ENCODE data around the gene THSD4. TPM values are rescaled to one million over a fixed set of nuclear protein-coding genes. Genes with fewer than 3 reads are reported as not detected.
A peak's percentile ranks its signal among the peaks of the same experiment; 100 is the strongest.

Gene THSD4
- total and polyA plus RNA-seq, 5 donors from 2014 or later = not detected

- Mint-ChIP-seq H3K9me3 (peaks cover 0 to 4% (median 2%) of the 10 kb centered on the region in 7 donors), H3K27ac (peak overlapping the region in 1 of 3 donors; percentile 10), H3K4me3 (no peak overlapping the region), H3K4me1 (no peaks in the 10 kb centered on the region), H3K27me3 (peaks cover 19% of the 10 kb centered on the region), H3K36me3 (no peaks in the 10 kb centered on the region)
- Histone ChIP-seq H3K36me3 (ENCODE audit: control insufficient read depth, insufficient read depth, low read length) (no peaks in the 10 kb centered on the region), H3K4me3 (ENCODE audit: low read depth, low read length) (no peak overlapping the region), H3K9me3 (ENCODE audit: control insufficient read depth in 2 of 2, low read length in 2 of 2) (no peaks in the 10 kb centered on the region), H3K27me3 (ENCODE audit: control insufficient read depth, insufficient read depth, low read length) (no peaks in the 10 kb centered on the region), H3K4me1 (ENCODE audit: control insufficient read depth, insufficient read depth, low read length, poor library complexity, severe bottlenecking) (no peaks in the 10 kb centered on the region), H3K27ac (ENCODE audit: insufficient read depth, low read length, poor library complexity, severe bottlenecking) (no peak overlapping the region)
- ATAC-seq (ENCODE audit: low read depth in 2 of 2) (no peak), DNase-seq (no peak)
These were observed 484.3 kb downstream of the THSD4 start for GRCh38 chr15:71599418-71600151.

- Histone ChIP-seq H3K36me3 (ENCODE audit: control insufficient read depth, insufficient read depth, low read length) (no peaks in the 10 kb centered on the region), H3K27ac (ENCODE audit: insufficient read depth, low read length, poor library complexity, severe bottlenecking) (no peak overlapping the region), H3K4me3 (ENCODE audit: low read depth, low read length) (no peak overlapping the region), H3K9me3 (ENCODE audit: control insufficient read depth in 2 of 2, low read length in 2 of 2) (no peaks in the 10 kb centered on the region), H3K4me1 (ENCODE audit: control insufficient read depth, insufficient read depth, low read length, poor library complexity, severe bottlenecking) (no peaks in the 10 kb centered on the region), H3K27me3 (ENCODE audit: control insufficient read depth, insufficient read depth, low read length) (no peaks in the 10 kb centered on the region)
- DNase-seq (no peak), ATAC-seq (ENCODE audit: low read depth in 2 of 2) (no peak)
- Mint-ChIP-seq H3K9me3 (peaks cover 0 to 4% (median 2%) of the 10 kb centered on the region in 7 donors), H3K36me3 (no peaks in the 10 kb centered on the region), H3K27me3 (peaks cover 20% of the 10 kb centered on the region), H3K4me3 (no peak overlapping the region), H3K4me1 (no peaks in the 10 kb centered on the region), H3K27ac (peak overlapping the region in 1 of 3 donors; percentile 21)
These were observed 485.0 kb downstream of the THSD4 start for GRCh38 chr15:71600237-71600636.

- Mint-ChIP-seq H3K36me3 (no peaks in the 10 kb centered on the region), H3K9me3 (peaks cover 0 to 6% (median 2%) of the 10 kb centered on the region in 7 donors), H3K4me1 (no peaks in the 10 kb centered on the region), H3K27me3 (peaks cover 21% of the 10 kb centered on the region), H3K4me3 (no peak overlapping the region), H3K27ac (no peak overlapping the region)
- DNase-seq (no peak), ATAC-seq (ENCODE audit: low read depth in 2 of 2) (no peak)
- no peak overlapping the region for H3K27ac ChIP-seq (ENCODE audit: insufficient read depth, low read length, poor library complexity, severe bottlenecking)
- H3K4me1 ChIP-seq (ENCODE audit: control insufficient read depth, insufficient read depth, low read length, poor library complexity, severe bottlenecking) = no peaks in the 10 kb centered on the region
- no peaks in the 10 kb centered on the region for H3K36me3 ChIP-seq (ENCODE audit: control insufficient read depth, insufficient read depth, low read length)
- H3K27me3 ChIP-seq (ENCODE audit: control insufficient read depth, insufficient read depth, low read length) = no peaks in the 10 kb centered on the region
- H3K4me3 ChIP-seq (ENCODE audit: low read depth, low read length) = no peak overlapping the region
- H3K9me3 ChIP-seq (ENCODE audit: control insufficient read depth in 2 of 2, low read length in 2 of 2) = no peaks in the 10 kb centered on the region
These were observed 486.0 kb downstream of the THSD4 start for GRCh38 chr15:71601038-71601834.

GRCh38 chr15:71603379-71603778 is 488.1 kb downstream of the THSD4 start:
- no peaks in the 10 kb centered on the region for H3K36me3 ChIP-seq (ENCODE audit: control insufficient read depth, insufficient read depth, low read length)
- H3K27me3 Mint-ChIP-seq = peaks cover 13% of the 10 kb centered on the region
- H3K27ac Mint-ChIP-seq = no peak overlapping the region
- no peak for ATAC-seq (ENCODE audit: low read depth in 2 of 2)
- no peak overlapping the region for H3K4me3 ChIP-seq (ENCODE audit: low read depth, low read length)
- no peak overlapping the region for H3K4me3 Mint-ChIP-seq
- no peaks in the 10 kb centered on the region for H3K36me3 Mint-ChIP-seq
- peaks cover 0 to 6% (median 2%) of the 10 kb centered on the region in 7 donors for H3K9me3 Mint-ChIP-seq
- H3K27ac ChIP-seq (ENCODE audit: insufficient read depth, low read length, poor library complexity, severe bottlenecking) = no peak overlapping the region
- DNase-seq = no peak
- H3K4me1 Mint-ChIP-seq = no peaks in the 10 kb centered on the region
- H3K4me1 ChIP-seq (ENCODE audit: control insufficient read depth, insufficient read depth, low read length, poor library complexity, severe bottlenecking) = no peaks in the 10 kb centered on the region
- H3K9me3 ChIP-seq (ENCODE audit: control insufficient read depth in 2 of 2, low read length in 2 of 2) = no peaks in the 10 kb centered on the region
- no peaks in the 10 kb centered on the region for H3K27me3 ChIP-seq (ENCODE audit: control insufficient read depth, insufficient read depth, low read length)

GRCh38 chr15:71607383-71607782 is 492.1 kb downstream of the THSD4 start:
- Mint-ChIP-seq H3K27ac (no peak overlapping the region), H3K27me3 (peaks cover 19% of the 10 kb centered on the region), H3K9me3 (peaks cover 0 to 7% (median 0%) of the 10 kb centered on the region in 7 donors), H3K36me3 (no peaks in the 10 kb centered on the region), H3K4me3 (no peak overlapping the region), H3K4me1 (no peaks in the 10 kb centered on the region)
- H3K27ac ChIP-seq (ENCODE audit: insufficient read depth, low read length, poor library complexity, severe bottlenecking) = no peak overlapping the region
- no peaks in the 10 kb centered on the region for H3K36me3 ChIP-seq (ENCODE audit: control insufficient read depth, insufficient read depth, low read length)
- no peak overlapping the region for H3K4me3 ChIP-seq (ENCODE audit: low read depth, low read length)
- peaks cover 2% of the 10 kb centered on the region for H3K27me3 ChIP-seq (ENCODE audit: control insufficient read depth, insufficient read depth, low read length)
- no peaks in the 10 kb centered on the region for H3K4me1 ChIP-seq (ENCODE audit: control insufficient read depth, insufficient read depth, low read length, poor library complexity, severe bottlenecking)
- DNase-seq = no peak
- no peak for ATAC-seq (ENCODE audit: low read depth in 2 of 2)
- no peaks in the 10 kb centered on the region for H3K9me3 ChIP-seq (ENCODE audit: control insufficient read depth in 2 of 2, low read length in 2 of 2)

- Histone ChIP-seq H3K4me3 (ENCODE audit: low read depth, low read length) (no peak overlapping the region), H3K36me3 (ENCODE audit: control insufficient read depth, insufficient read depth, low read length) (no peaks in the 10 kb centered on the region), H3K4me1 (ENCODE audit: control insufficient read depth, insufficient read depth, low read length, poor library complexity, severe bottlenecking) (no peaks in the 10 kb centered on the region), H3K27me3 (ENCODE audit: control insufficient read depth, insufficient read depth, low read length) (peaks cover 6% of the 10 kb centered on the region), H3K9me3 (ENCODE audit: control insufficient read depth in 2 of 2, low read length in 2 of 2) (no peaks in the 10 kb centered on the region), H3K27ac (ENCODE audit: insufficient read depth, low read length, poor library complexity, severe bottlenecking) (no peak overlapping the region)
- H3K4me3 Mint-ChIP-seq = no peak overlapping the region
- peaks cover 0 to 3% (median 0%) of the 10 kb centered on the region in 7 donors for H3K9me3 Mint-ChIP-seq
- H3K36me3 Mint-ChIP-seq = no peaks in the 10 kb centered on the region
- no peak for DNase-seq
- H3K27me3 Mint-ChIP-seq = peaks cover 28% of the 10 kb centered on the region
- no peak for ATAC-seq (ENCODE audit: low read depth in 2 of 2)
- no peak overlapping the region for H3K27ac Mint-ChIP-seq
- H3K4me1 Mint-ChIP-seq = no peaks in the 10 kb centered on the region
These were observed 495.7 kb downstream of the THSD4 start for GRCh38 chr15:71610728-71611552.

GRCh38 chr15:71611553-71612396 is 496.5 kb downstream of the THSD4 start:
- Histone ChIP-seq H3K9me3 (ENCODE audit: control insufficient read depth in 2 of 2, low read length in 2 of 2) (no peaks in the 10 kb centered on the region), H3K27ac (ENCODE audit: insufficient read depth, low read length, poor library complexity, severe bottlenecking) (no peak overlapping the region), H3K4me3 (ENCODE audit: low read depth, low read length) (no peak overlapping the region), H3K36me3 (ENCODE audit: control insufficient read depth, insufficient read depth, low read length) (no peaks in the 10 kb centered on the region), H3K4me1 (ENCODE audit: control insufficient read depth, insufficient read depth, low read length, poor library complexity, severe bottlenecking) (no peaks in the 10 kb centered on the region), H3K27me3 (ENCODE audit: control insufficient read depth, insufficient read depth, low read length) (peaks cover 8% of the 10 kb centered on the region)
- H3K4me3 Mint-ChIP-seq = no peak overlapping the region
- no peak for ATAC-seq (ENCODE audit: low read depth in 2 of 2)
- H3K9me3 Mint-ChIP-seq = peaks cover 0 to 3% (median 0%) of the 10 kb centered on the region in 7 donors
- no peaks in the 10 kb centered on the region for H3K4me1 Mint-ChIP-seq
- peaks cover 30% of the 10 kb centered on the region for H3K27me3 Mint-ChIP-seq
- DNase-seq = no peak
- no peak overlapping the region for H3K27ac Mint-ChIP-seq
- no peaks in the 10 kb centered on the region for H3K36me3 Mint-ChIP-seq
